MM.1S (cell line): ENCODE data around the gene CLOCK.

ENCODE experiments used
- CTCF ChIP-seq: fragments of 300-600 bp; sonication (generic); IDR thresholded peaks from 2 replicates; pipeline ENCODE4 v1.5.1; 2016; ENCODE audit warnings: antibody characterized with exemption, low read length, mixed read lengths
- EZH2phosphoT487 ChIP-seq: fragments of 300-600 bp; sonication (generic); IDR thresholded peaks from 2 replicates; pipeline ENCODE4 v1.6.1; 2018; ENCODE audit warnings: antibody characterized with exemption, low read length

- TF ChIP-seq CTCF (no peak), EZH2phosphoT487 (no peak)
Measured at GRCh38 chr4:55398461-55398860, 148.2 kb downstream of the CLOCK start.
